ENCODE results near the gene FANCL.

DNA sequence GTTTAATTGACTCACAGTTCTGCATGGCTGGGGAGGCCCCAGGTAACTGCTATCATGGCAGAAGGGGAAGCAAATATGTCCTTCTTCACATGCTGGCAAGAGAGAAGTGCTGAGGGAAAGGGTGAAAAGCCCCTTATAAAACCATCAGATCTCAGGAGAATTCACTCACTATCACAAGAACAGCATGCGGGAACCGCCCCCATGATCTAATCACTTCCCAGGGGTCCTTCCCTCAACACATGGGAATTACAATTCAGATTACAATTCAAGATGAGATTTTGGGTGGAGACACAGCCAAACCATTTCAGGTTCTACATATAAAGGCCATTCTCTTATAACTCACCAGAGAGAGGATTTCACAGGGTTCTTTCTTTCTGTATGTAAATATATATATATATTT, 131.6 kb downstream of the FANCL start:
- TF ChIP-seq EZH2 (IDR thresholded peaks at IDR 0.05; ENCODE audit: insufficient read depth, poor library complexity, severe bottlenecking) (no peak), EZH2phosphoT487 (IDR thresholded peaks at IDR 0.05; ENCODE audit: insufficient read depth, low read depth) (no peak)
